ENCODE measurements around the gene EMC8.

EMC8 gene

DNA sequence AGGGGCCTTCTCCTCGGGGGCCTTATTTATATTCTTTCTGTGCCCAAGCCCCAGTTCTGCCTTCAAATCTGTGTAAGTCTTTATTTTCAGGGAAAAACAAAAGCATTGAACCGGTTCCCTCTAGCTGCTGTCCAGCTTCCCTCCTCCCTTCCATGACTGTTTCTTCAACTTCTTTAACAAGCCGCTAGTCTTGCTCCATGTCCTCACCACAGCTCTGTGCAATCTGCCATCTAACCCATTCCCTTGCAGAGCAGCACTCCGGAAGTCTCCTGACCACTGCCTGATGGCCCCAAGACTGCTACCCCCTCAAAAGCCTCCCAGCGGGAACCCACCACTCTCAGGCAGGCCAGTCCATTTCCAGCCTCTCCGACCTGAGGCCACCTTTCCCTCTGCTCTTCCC is 16.9 kb downstream of the EMC8 start:
- TF ChIP-seq CTCF (IDR thresholded peaks at IDR 0.05): no peak

- TF ChIP-seq CTCF (IDR thresholded peaks at IDR 0.05): no peak
Measured at GRCh38 chr16:85781695-85782370, 17.5 kb downstream of the EMC8 start.

DNA sequence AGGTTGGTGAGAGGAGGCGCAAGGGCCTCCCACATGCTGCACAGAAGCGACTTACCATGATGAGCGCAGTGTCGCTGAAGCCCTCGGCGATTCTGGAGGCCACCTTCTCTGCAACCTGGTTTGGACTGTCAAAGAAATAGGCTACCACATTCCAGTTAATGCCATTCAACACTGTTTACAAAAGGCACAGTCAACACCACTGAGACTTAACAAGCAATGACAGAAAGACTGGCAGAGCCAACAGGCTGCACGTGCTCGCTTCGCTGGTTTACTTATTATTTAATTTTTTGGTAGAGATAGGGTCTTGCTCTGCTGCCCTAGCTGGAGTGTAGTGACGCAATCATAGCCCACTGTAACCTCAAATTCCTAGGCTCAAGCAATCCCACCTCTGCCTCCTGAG is 18.2 kb downstream of the EMC8 start:
- no peak for TF ChIP-seq CTCF (IDR thresholded peaks at IDR 0.05)

- TF ChIP-seq CTCF (IDR thresholded peaks at IDR 0.05): no peak
Measured at GRCh38 chr16:85780281-85780680, 19.1 kb downstream of the EMC8 start.

DNA sequence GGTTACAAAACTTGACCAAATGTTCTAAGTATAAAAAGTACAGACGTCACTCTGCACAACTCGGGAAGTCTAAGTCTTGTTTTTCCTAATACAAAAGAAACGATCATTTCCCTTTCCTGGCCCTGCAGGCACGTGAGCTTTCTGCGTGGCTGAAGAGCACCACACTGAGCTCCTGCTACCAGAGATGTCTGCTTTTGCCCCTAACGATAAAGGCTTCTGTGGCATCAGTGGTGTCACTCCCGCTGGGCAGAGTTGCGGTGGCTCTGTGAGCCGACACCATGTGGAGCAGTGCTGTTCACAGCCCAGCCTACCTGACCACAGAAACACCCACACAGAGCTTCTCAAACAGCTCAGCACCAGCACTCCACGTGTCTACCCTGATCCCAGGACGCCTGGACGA is 20.5 kb downstream of the EMC8 start:
- TF ChIP-seq CTCF (IDR thresholded peaks at IDR 0.05): no peak

DNA sequence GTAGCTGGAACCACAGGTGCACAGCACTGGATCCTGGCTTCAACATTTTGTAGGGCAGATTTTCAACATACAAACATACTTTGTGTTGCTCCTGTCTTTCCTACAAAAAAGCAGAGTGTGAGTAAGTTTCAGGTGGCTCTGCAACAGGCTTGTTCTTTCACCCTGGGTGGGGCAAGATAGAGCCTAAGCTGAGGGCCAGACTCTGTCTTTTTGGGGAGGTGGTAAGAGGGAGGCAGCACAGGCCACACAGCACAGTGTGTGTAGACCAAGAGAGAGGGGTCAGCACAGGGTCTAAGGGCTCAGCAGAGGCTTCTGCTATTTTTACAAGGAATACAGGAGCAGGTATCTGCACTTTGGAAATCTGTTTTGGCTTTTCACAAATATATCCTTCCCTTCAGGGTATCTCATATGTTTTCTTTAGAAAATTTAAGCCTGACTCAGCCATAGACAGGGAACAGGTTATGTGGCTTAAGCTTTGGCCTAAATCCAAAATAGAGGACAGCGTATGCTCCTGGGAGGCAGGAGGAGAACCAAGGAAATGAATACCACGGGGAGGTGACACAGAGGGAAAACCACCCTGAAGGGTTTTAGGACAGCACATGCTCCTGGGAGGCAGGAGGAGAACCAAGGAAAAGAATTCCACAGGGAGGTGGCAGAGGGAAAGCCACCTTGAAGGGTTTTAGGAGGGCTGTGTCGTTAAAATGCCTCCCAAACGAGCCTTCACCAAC is 21.6 kb downstream of the EMC8 start:
- TF ChIP-seq CTCF (IDR thresholded peaks at IDR 0.05): no peak

- no peak for TF ChIP-seq CTCF (IDR thresholded peaks at IDR 0.05)
Measured at GRCh38 chr16:85774811-85775210, 24.5 kb downstream of the EMC8 start.

All from LNCAP (cell line).